Caco-2 (cell line): Measurements from ENCODE around the gene PPP1R16B. TPM values are rescaled to one million over a fixed set of nuclear protein-coding genes. Genes with fewer than 3 reads are reported as not detected.

Experiments
- BruUV-seq: library from RNA; stranded (reverse); fragments of 400-500 nt; replicated peaks from 2 replicates; lab custom pipeline; 2021; lab: Mats Ljungman, UMichigan
- CTCF ChIA-PET: fragments of 300-600 bp; sonication (Branson Sonifier 250); formaldehyde crosslinking; loops from one replicate; lab custom pipeline; 2022; ENCODE audit warnings: antibody characterized with exemption; lab: Charles Lee
- POLR2A ChIA-PET: fragments of 300-600 bp; sonication (Branson Sonifier 250); formaldehyde crosslinking; loops from one replicate; lab custom pipeline; 2022; ENCODE audit warnings: antibody characterized with exemption; lab: Charles Lee
- DNase-seq, 2 experiments: peaks; one replicate each; pipeline versions ENCODE4 v3.0.0 to v3.0.0-alpha.2; 2020 to 2022
- H3K27me3 ChIP-seq: replicated peaks from 2 replicates; pipeline ENCODE4 v1.6.0; 2011; ENCODE audit warnings: low read length; ENCODE audit not compliant: control insufficient read depth, insufficient read depth
- H3K36me3 ChIP-seq: 2 replicates; pipeline ENCODE4 v1.5.1; 2011; ENCODE audit warnings: low read length; ENCODE audit not compliant: control insufficient read depth, insufficient read depth
- H3K4me1 ChIP-seq: fragments of 250-450 bp; sonication (Bioruptor Pico); 2 replicates; pipeline ENCODE4 v1.5.1; 2020; ENCODE audit warnings: mild to moderate bottlenecking
- H3K4me3 ChIP-seq: 2 replicates; pipeline ENCODE4 v1.5.1; 2011; ENCODE audit warnings: low read depth, mild to moderate bottlenecking, control low read depth, low read length
- H3K9me3 ChIP-seq: fragments of 250-450 bp; sonication (Bioruptor Pico); 2 replicates; pipeline ENCODE4 v1.5.1; 2020; ENCODE audit warnings: mild to moderate bottlenecking, moderate library complexity
- H3K27ac Mint-ChIP-seq: one replicate; pipeline ENCODE4 v1.8.0; 2022; ENCODE audit warnings: mixed read lengths; ENCODE audit not compliant: unreplicated experiment
- H3K27me3 Mint-ChIP-seq: one replicate; pipeline ENCODE4 v1.8.0; 2022; ENCODE audit warnings: mixed read lengths; ENCODE audit not compliant: insufficient read depth, unreplicated experiment
- H3K36me3 Mint-ChIP-seq: one replicate; pipeline ENCODE4 v1.8.0; 2022; ENCODE audit warnings: mild to moderate bottlenecking, mixed read lengths; ENCODE audit not compliant: insufficient read depth, unreplicated experiment
- H3K4me1 Mint-ChIP-seq: one replicate; pipeline ENCODE4 v1.8.0; 2022; ENCODE audit warnings: low read depth, mixed read lengths; ENCODE audit not compliant: unreplicated experiment
- H3K4me3 Mint-ChIP-seq: one replicate; pipeline ENCODE4 v1.8.0; 2022; ENCODE audit warnings: mild to moderate bottlenecking, moderate library complexity, mixed read lengths; ENCODE audit not compliant: unreplicated experiment
- H3K9me3 Mint-ChIP-seq: one replicate; pipeline ENCODE4 v1.8.0; 2022; ENCODE audit warnings: mixed read lengths; ENCODE audit not compliant: unreplicated experiment
- CTCF ChIP-seq, 2 experiments: fragments of 200-600 bp in 1 of 2; IDR thresholded peaks; 1 replicate in 1 of 2; 2 replicates in 1 of 2; pipeline versions ENCODE4 v1.5.1 to v1.8.0; 2011 to 2022; ENCODE audit warnings: antibody characterized with exemption in 1 of 2, control low read depth in 1 of 2, inconsistent platforms in 1 of 2, low read depth in 1 of 2, low read length in 1 of 2, mild to moderate bottlenecking in 1 of 2, moderate library complexity in 1 of 2; ENCODE audit not compliant: insufficient read depth in 1 of 2, severe bottlenecking in 1 of 2, unreplicated experiment in 1 of 2
- intact Hi-C: fragments of 100-400 bp; cut with micrococcal nuclease; formaldehyde crosslinking; loops from one replicate; pipeline ENCODE4 v1.10.0; 2022; ENCODE audit not compliant: unreplicated experiment
- total RNA-seq: library from RNA; stranded (reverse); gene quantifications from 2 replicates; pipeline ENCODE4 v1.2.3, GENCODE V29; 2022

PPP1R16B gene
- total RNA-seq, 1 experiment from 2014 or later, result not detected

GRCh38 chr20:38825901-38826625 lies 20.6 kb downstream of the PPP1R16B start:
- Mint-ChIP-seq H3K4me3 (no peak overlapping the region), H3K36me3 (no peaks in the 10 kb centered on the region), H3K27ac (no peak overlapping the region), H3K27me3 (peaks cover 9% of the 10 kb centered on the region), H3K9me3 (peaks cover 9% of the 10 kb centered on the region), H3K4me1 (no peaks in the 10 kb centered on the region)
- intact Hi-C loops, result no loop called here
- H3K36me3 ChIP-seq, result no peaks in the 10 kb centered on the region
- DNase-seq, result peak; percentile 26 to 54
- no peak overlapping the region for H3K4me3 ChIP-seq
- peaks cover 8% of the 10 kb centered on the region for H3K4me1 ChIP-seq
- ChIA-PET CTCF (interaction anchor here (0.6 to 1.3 kb wide), 2 partner anchors 66 to 185 kb away, joined by 3 read pairs; no protein-coding TSS in a partner anchor), POLR2A (interaction anchor here (1.3 kb wide), 1 partner anchor 136 kb away, joined by 6 read pairs; the partner anchor contains the start of gene DHX35)
- H3K9me3 ChIP-seq, result no peaks in the 10 kb centered on the region
- no peaks in the 10 kb centered on the region for H3K27me3 ChIP-seq
- no peak for TF ChIP-seq CTCF (IDR thresholded peaks at IDR 0.05; ENCODE audit: insufficient read depth in 1 of 2, low read depth in 1 of 2, low read length in 1 of 2, severe bottlenecking in 1 of 2, unreplicated experiment in 1 of 2)
- no TSS peak for BruUV-seq

GRCh38 chr20:38827770-38828281 lies 22.3 kb downstream of the PPP1R16B start:
- CTCF ChIA-PET, result no interaction called here
- POLR2A ChIA-PET, result no interaction called here
- Mint-ChIP-seq H3K4me3 (no peak overlapping the region), H3K9me3 (no peaks in the 10 kb centered on the region), H3K4me1 (no peaks in the 10 kb centered on the region), H3K27ac (no peak overlapping the region), H3K36me3 (no peaks in the 10 kb centered on the region), H3K27me3 (peaks cover 1% of the 10 kb centered on the region)
- intact Hi-C loops, result no loop called here
- H3K27me3 ChIP-seq, result no peaks in the 10 kb centered on the region; the same call in 1 of the 2 replicates
- H3K4me1 ChIP-seq, result peaks cover 8% of the 10 kb centered on the region
- no peak overlapping the region for H3K4me3 ChIP-seq
- H3K36me3 ChIP-seq, result no peaks in the 10 kb centered on the region
- no peak for TF ChIP-seq CTCF (IDR thresholded peaks at IDR 0.05; ENCODE audit: insufficient read depth in 1 of 2, low read depth in 1 of 2, low read length in 1 of 2, severe bottlenecking in 1 of 2, unreplicated experiment in 1 of 2)
- no peaks in the 10 kb centered on the region for H3K9me3 ChIP-seq
- no TSS peak for BruUV-seq
- DNase-seq, result no peak

- no peaks in the 10 kb centered on the region for H3K9me3 Mint-ChIP-seq
- no peak for DNase-seq
- POLR2A ChIA-PET, result no interaction called here
- H3K4me1 ChIP-seq, result peaks cover 8% of the 10 kb centered on the region
- no peaks in the 10 kb centered on the region for H3K4me1 Mint-ChIP-seq
- no peaks in the 10 kb centered on the region for H3K36me3 Mint-ChIP-seq
- intact Hi-C loops, result no loop called here
- no peak for TF ChIP-seq CTCF (IDR thresholded peaks at IDR 0.05; ENCODE audit: insufficient read depth in 1 of 2, low read depth in 1 of 2, low read length in 1 of 2, severe bottlenecking in 1 of 2, unreplicated experiment in 1 of 2)
- H3K27me3 ChIP-seq, result no peaks in the 10 kb centered on the region; the same call in 1 of the 2 replicates
- H3K4me3 ChIP-seq, result no peak overlapping the region
- no peaks in the 10 kb centered on the region for H3K9me3 ChIP-seq
- H3K27ac Mint-ChIP-seq, result no peak overlapping the region
- no peaks in the 10 kb centered on the region for H3K36me3 ChIP-seq
- no TSS peak for BruUV-seq
- H3K4me3 Mint-ChIP-seq, result no peak overlapping the region
- CTCF ChIA-PET, result no interaction called here
- peaks cover 2% of the 10 kb centered on the region for H3K27me3 Mint-ChIP-seq
Measured at GRCh38 chr20:38828514-38829295, 23.2 kb downstream of the PPP1R16B start.
